ENCODE measurements around the gene CD47.

DNA sequence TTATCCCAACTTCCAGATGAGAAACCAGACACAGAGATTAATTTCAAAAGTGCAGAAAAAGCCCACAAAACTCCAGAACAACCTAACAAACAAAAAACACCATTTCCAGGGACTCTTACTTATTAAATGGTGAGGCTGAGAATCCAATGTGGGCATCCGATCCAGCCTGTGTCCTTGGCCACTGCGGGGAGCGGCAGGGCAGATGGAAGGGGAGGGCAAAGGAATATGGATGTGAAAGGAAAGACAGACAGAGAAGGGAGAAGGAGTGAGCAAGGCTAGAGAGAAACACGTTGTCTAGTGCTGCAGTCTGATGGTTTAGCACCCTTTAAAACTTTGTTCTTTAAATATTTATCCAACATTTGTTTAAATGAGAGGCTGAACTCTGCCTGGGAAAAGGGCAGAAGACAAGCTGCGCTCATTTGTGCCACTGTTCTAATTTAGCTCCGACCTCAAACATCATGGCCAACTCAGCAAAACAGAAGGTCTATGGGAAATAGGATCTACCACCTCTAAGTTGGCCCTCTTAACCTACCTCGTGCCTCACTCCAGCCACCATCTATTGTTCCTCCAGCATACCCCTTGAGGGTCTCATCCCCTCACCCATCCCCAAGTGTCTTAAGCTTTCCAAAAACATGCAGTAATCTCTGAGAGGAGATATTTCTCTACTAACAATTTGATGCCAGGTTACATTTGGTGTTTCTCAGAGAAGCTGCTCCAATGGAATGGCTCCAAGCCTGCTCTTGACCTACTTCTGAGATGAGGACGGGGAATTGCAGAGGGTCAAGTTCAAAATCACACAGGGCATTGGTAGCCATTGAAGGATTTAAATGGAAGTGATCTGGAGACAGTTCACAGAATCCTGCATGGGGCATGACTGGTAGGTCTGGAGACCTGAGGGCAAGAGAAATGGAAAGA is 77.4 kb downstream of the CD47 start:
- TF ChIP-seq, protein P1, sequence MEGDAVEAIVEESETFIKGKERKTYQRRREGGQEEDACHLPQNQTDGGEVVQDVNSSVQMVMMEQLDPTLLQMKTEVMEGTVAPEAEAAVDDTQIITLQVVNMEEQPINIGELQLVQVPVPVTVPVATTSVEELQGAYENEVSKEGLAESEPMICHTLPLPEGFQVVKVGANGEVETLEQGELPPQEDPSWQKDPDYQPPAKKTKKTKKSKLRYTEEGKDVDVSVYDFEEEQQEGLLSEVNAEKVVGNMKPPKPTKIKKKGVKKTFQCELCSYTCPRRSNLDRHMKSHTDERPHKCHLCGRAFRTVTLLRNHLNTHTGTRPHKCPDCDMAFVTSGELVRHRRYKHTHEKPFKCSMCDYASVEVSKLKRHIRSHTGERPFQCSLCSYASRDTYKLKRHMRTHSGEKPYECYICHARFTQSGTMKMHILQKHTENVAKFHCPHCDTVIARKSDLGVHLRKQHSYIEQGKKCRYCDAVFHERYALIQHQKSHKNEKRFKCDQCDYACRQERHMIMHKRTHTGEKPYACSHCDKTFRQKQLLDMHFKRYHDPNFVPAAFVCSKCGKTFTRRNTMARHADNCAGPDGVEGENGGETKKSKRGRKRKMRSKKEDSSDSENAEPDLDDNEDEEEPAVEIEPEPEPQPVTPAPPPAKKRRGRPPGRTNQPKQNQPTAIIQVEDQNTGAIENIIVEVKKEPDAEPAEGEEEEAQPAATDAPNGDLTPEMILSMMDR (conservative IDR thresholded peaks at IDR 0.05; ENCODE audit: low read depth, low read length), result no peak
- TF ChIP-seq EZH2 (IDR thresholded peaks at IDR 0.05; ENCODE audit: low read length, unreplicated experiment) (no peak), EZH2phosphoT487 (IDR thresholded peaks at IDR 0.05; ENCODE audit: borderline replicate concordance, low read length) (no peak)

All from PC-3 (cell line).